H9 (cell line): ENCODE measurements around the gene AFAP1. TPM values are rescaled to one million over a fixed set of nuclear protein-coding genes. Genes with fewer than 3 reads are reported as not detected.

ENCODE experiments used
- DNase-seq: peaks from one replicate; pipeline ENCODE4 v3.0.0-alpha.2; 2017
- H2AFZ ChIP-seq: one replicate; pipeline ENCODE4 v1.6.1; 2013; ENCODE audit warnings: mild to moderate bottlenecking, low read length, control low read depth, moderate library complexity
- H2AK5ac ChIP-seq: 2 replicates; pipeline ENCODE4 v1.6.1; 2013; ENCODE audit warnings: low read length, control low read depth, mixed read lengths; ENCODE audit not compliant: insufficient read length
- H2BK120ac ChIP-seq: one replicate; pipeline ENCODE4 v1.6.1; 2013; ENCODE audit warnings: low read depth, mild to moderate bottlenecking, low read length, control low read depth, inconsistent platforms; ENCODE audit not compliant: poor library complexity, severe bottlenecking
- H2BK12ac ChIP-seq: 2 replicates; pipeline ENCODE4 v1.6.1; 2013; ENCODE audit warnings: low read length, control low read depth, mixed read lengths, low read depth; ENCODE audit not compliant: insufficient read length
- H2BK15ac ChIP-seq: 2 replicates; pipeline ENCODE4 v1.6.1; 2013; ENCODE audit warnings: low read depth, low read length, control low read depth
- H2BK20ac ChIP-seq: one replicate; pipeline ENCODE4 v1.6.1; 2013; ENCODE audit warnings: low read depth, mild to moderate bottlenecking, low read length, control low read depth, inconsistent platforms; ENCODE audit not compliant: poor library complexity, severe bottlenecking
- H2BK5ac ChIP-seq: 2 replicates; pipeline ENCODE4 v1.6.1; 2013; ENCODE audit warnings: low read length, control low read depth, mixed read lengths; ENCODE audit not compliant: insufficient read length
- H3K14ac ChIP-seq: 2 replicates; pipeline ENCODE4 v1.6.1; 2013; ENCODE audit warnings: low read length, control low read depth; ENCODE audit not compliant: insufficient read depth
- H3K18ac ChIP-seq: 2 replicates; pipeline ENCODE4 v1.6.1; 2013; ENCODE audit warnings: low read depth, mild to moderate bottlenecking, mixed read lengths, low read length, control low read depth; ENCODE audit not compliant: insufficient read length
- H3K23ac ChIP-seq: 2 replicates; pipeline ENCODE4 v1.6.1; 2013; ENCODE audit warnings: low read length, control low read depth, mixed read lengths, low read depth; ENCODE audit not compliant: insufficient read length
- H3K23me2 ChIP-seq: 2 replicates; pipeline ENCODE4 v1.6.1; 2013; ENCODE audit warnings: low read depth, mild to moderate bottlenecking, mixed read lengths, low read length, control low read depth; ENCODE audit not compliant: insufficient read length, poor library complexity, severe bottlenecking
- H3K27ac ChIP-seq: 2 replicates; pipeline ENCODE4 v1.5.1; 2013; ENCODE audit warnings: low read length, control low read depth, mixed read lengths, low read depth; ENCODE audit not compliant: insufficient read length
- H3K27me3 ChIP-seq: 2 replicates; pipeline ENCODE4 v1.6.1; 2013; ENCODE audit warnings: low read length, control low read depth, inconsistent platforms; ENCODE audit not compliant: insufficient read depth
- H3K4ac ChIP-seq: 2 replicates; pipeline ENCODE4 v1.6.1; 2013; ENCODE audit warnings: low read depth, mild to moderate bottlenecking, control low read depth, inconsistent platforms, low read length, moderate library complexity
- H3K4me1 ChIP-seq: 2 replicates; pipeline ENCODE4 v1.6.1; 2013; ENCODE audit warnings: low read length, control low read depth, inconsistent platforms; ENCODE audit not compliant: insufficient read depth
- H3K4me2 ChIP-seq: 2 replicates; pipeline ENCODE4 v1.6.1; 2013; ENCODE audit warnings: low read length, control low read depth, mixed read lengths; ENCODE audit not compliant: insufficient read length, insufficient read depth
- H3K56ac ChIP-seq: 2 replicates; pipeline ENCODE4 v1.6.1; 2013; ENCODE audit warnings: low read depth, mild to moderate bottlenecking, mixed read lengths, low read length, control low read depth; ENCODE audit not compliant: insufficient read length
- H3K79me1 ChIP-seq: 2 replicates; pipeline ENCODE4 v1.6.1; 2013; ENCODE audit warnings: low read depth, mild to moderate bottlenecking, moderate library complexity, low read length, control low read depth, inconsistent platforms; ENCODE audit not compliant: insufficient read depth, poor library complexity, severe bottlenecking
- H3K79me2 ChIP-seq: 2 replicates; pipeline ENCODE4 v1.6.1; 2013; ENCODE audit warnings: low read length, control low read depth, inconsistent platforms; ENCODE audit not compliant: insufficient read depth
- H3K9ac ChIP-seq: 2 replicates; pipeline ENCODE4 v1.6.1; 2013; ENCODE audit warnings: low read length, control low read depth, mixed read lengths; ENCODE audit not compliant: insufficient read length; ENCODE audit errors: extremely low read depth
- H3K9me3 ChIP-seq: one replicate; pipeline ENCODE4 v1.6.1; 2013; ENCODE audit warnings: low read depth, low read length, inconsistent platforms; ENCODE audit not compliant: control insufficient read depth
- H3T11ph ChIP-seq: one replicate; pipeline ENCODE4 v1.6.1; 2013; ENCODE audit warnings: mild to moderate bottlenecking, low read length, control low read depth, inconsistent platforms
- H4K20me1 ChIP-seq: one replicate; pipeline ENCODE4 v1.6.1; 2013; ENCODE audit not compliant: control insufficient read depth, insufficient read length, insufficient read depth
- H4K5ac ChIP-seq: 2 replicates; pipeline ENCODE4 v1.6.1; 2013; ENCODE audit warnings: low read depth, mild to moderate bottlenecking, mixed read lengths, low read length, control low read depth; ENCODE audit not compliant: insufficient read length
- H4K8ac ChIP-seq: replicated peaks from 2 replicates; pipeline ENCODE4 v1.6.1; 2013; ENCODE audit warnings: low read length, control low read depth, mixed read lengths, low read depth; ENCODE audit not compliant: insufficient read length
- H4K91ac ChIP-seq: 2 replicates; pipeline ENCODE4 v1.6.1; 2013; ENCODE audit warnings: low read depth, mild to moderate bottlenecking, moderate library complexity, mixed read lengths, low read length, control low read depth; ENCODE audit not compliant: insufficient read length
- H3K27ac Mint-ChIP-seq, 3 experiments: 2 replicates in 2 of 3; 3 replicates in 1 of 3; pipeline ENCODE4 v1.8.0; 2020 to 2021; ENCODE audit warnings: mixed read lengths in 3 of 3, mild to moderate bottlenecking in 1 of 3, moderate library complexity in 1 of 3
- H3K27me3 Mint-ChIP-seq: 2 replicates; pipeline ENCODE4 v1.8.0; 2021; ENCODE audit warnings: low read depth, mild to moderate bottlenecking, moderate library complexity, mixed read lengths
- H3K36me3 Mint-ChIP-seq, 3 experiments: 2 replicates in 2 of 3; 3 replicates in 1 of 3; pipeline ENCODE4 v1.8.0; 2020 to 2021; ENCODE audit warnings: low read depth in 3 of 3, mixed read lengths in 3 of 3; ENCODE audit not compliant: insufficient read depth in 1 of 3
- H3K4me1 Mint-ChIP-seq, 2 experiments: 2 replicates each; pipeline ENCODE4 v1.8.0; 2020; ENCODE audit warnings: mixed read lengths in 2 of 2
- H3K4me3 Mint-ChIP-seq, 2 experiments: 2 replicates in 1 of 2; 3 replicates in 1 of 2; pipeline ENCODE4 v1.8.0; 2020 to 2021; ENCODE audit warnings: mild to moderate bottlenecking in 2 of 2, mixed read lengths in 2 of 2, moderate library complexity in 1 of 2
- H3K9me3 Mint-ChIP-seq, 2 experiments: 2 replicates in 1 of 2; 3 replicates in 1 of 2; pipeline ENCODE4 v1.8.0; 2020; ENCODE audit warnings: mild to moderate bottlenecking in 2 of 2, mixed read lengths in 2 of 2, moderate library complexity in 1 of 2
- CTCF ChIP-seq: fragments of 200-600 bp; sonication (generic); conservative IDR thresholded peaks from 3 replicates; pipeline ENCODE4 v1.8.0; 2021; ENCODE audit warnings: antibody characterized with exemption, mild to moderate bottlenecking
- WGBS: extraction: QIAGEN DNeasy Blood & Tissue Kit; methylation state at CpG from one replicate; pipeline ENCODE4 v1.1.7; 2013; ENCODE audit warnings: missing lambda C conversion rate, low lambda C conversion rate, mixed read lengths; ENCODE audit not compliant: insufficient read length; ENCODE audit errors: extremely low coverage; 5-methylcytosine and 5-hydroxymethylcytosine counted together
- total RNA-seq: library from RNA; stranded (reverse); gene quantifications from 2 replicates; pipeline ENCODE4 v1.2.1, GENCODE V29; 2021

The AFAP1 gene
- total RNA-seq, 1 experiment from 2014 or later = 6.5 TPM

- H3K79me2 ChIP-seq = no peaks in the 10 kb centered on the region
- H3K4me1 Mint-ChIP-seq = no peaks in the 10 kb centered on the region
- H3K4me2 ChIP-seq = no peak overlapping the region
- H3K27ac ChIP-seq = no peak overlapping the region
- H3K23me2 ChIP-seq = no peaks in the 10 kb centered on the region
- H3K27ac Mint-ChIP-seq = no peak overlapping the region
- H4K20me1 ChIP-seq = no peaks in the 10 kb centered on the region
- no peak overlapping the region for H2BK120ac ChIP-seq
- no peak overlapping the region for H3T11ph ChIP-seq
- H3K56ac ChIP-seq = no peak overlapping the region
- H3K27me3 Mint-ChIP-seq = peaks cover 12% of the 10 kb centered on the region
- H4K5ac ChIP-seq = no peak overlapping the region
- H3K9me3 ChIP-seq = no peaks in the 10 kb centered on the region
- no peak overlapping the region for H2BK20ac ChIP-seq
- no peak for TF ChIP-seq CTCF
- no peak overlapping the region for H3K14ac ChIP-seq
- no peak overlapping the region for H2BK5ac ChIP-seq
- no peak overlapping the region for H4K8ac ChIP-seq
- H2AFZ ChIP-seq = no peak overlapping the region
- H3K4me1 ChIP-seq = no peaks in the 10 kb centered on the region
- H2BK12ac ChIP-seq = no peak overlapping the region
- no peak overlapping the region for H2AK5ac ChIP-seq
- no peak for DNase-seq
- no peak overlapping the region for H2BK15ac ChIP-seq
- peaks cover 0 to 8% (median 3%) of the 10 kb centered on the region in 3 experiments; a peak in 2 of 7 replicates for H3K36me3 Mint-ChIP-seq
- H3K23ac ChIP-seq = no peak overlapping the region
- no peak overlapping the region for H3K4me3 Mint-ChIP-seq
- WGBS = no CpG with 5 or more reads among the region's 1 CpG
- no peaks in the 10 kb centered on the region for H3K79me1 ChIP-seq
- H3K18ac ChIP-seq = no peak overlapping the region
- H3K4ac ChIP-seq = no peak overlapping the region
- H4K91ac ChIP-seq = no peak overlapping the region
- no peaks in the 10 kb centered on the region for H3K27me3 ChIP-seq
- H3K9ac ChIP-seq = no peak overlapping the region
- H3K9me3 Mint-ChIP-seq = peaks cover 8 to 9% of the 10 kb centered on the region in 2 experiments; a peak in 4 of 5 replicates
These were observed 211.9 kb downstream of the AFAP1 start for GRCh38 chr4:7727749-7728148.
